ENCODE measurements around the gene LNPEP. TPM values are rescaled to one million over a fixed set of nuclear protein-coding genes. Genes with fewer than 3 reads are reported as not detected.

Gene LNPEP
- total and polyA plus RNA-seq, 4 donors, result 1.9 to 19.7 (median 9.5) TPM

DNA sequence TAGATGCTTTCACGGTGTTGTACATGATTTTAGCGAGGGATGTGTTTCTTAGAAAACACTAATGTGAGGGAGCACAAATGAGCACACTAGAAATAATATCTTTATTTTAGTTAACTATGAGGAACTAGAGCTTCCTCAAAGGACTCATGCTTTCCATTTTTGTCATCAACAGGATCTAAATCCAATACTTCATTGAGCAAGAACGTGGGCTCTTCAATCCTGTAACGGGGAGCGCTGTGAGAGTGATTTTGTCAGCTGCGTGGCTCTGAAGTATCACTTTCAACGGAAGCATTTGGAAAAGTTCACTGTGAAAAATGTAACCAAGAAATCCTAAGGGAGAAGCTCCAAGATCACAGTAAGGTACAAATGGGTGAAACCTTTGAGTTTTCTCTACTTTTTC, 113.3 kb downstream of the LNPEP start (continued):
- no peak for TF ChIP-seq EGR1 (IDR thresholded peaks at IDR 0.05; ENCODE audit: low read depth in 2 of 2)
- TF ChIP-seq, protein P1, sequence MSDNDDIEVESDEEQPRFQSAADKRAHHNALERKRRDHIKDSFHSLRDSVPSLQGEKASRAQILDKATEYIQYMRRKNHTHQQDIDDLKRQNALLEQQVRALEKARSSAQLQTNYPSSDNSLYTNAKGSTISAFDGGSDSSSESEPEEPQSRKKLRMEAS (IDR thresholded peaks at IDR 0.05), result no peak
- no peak for TF ChIP-seq RXRA (IDR thresholded peaks at IDR 0.05)
- TF ChIP-seq RAD21 (IDR thresholded peaks at IDR 0.05), result no peak

DNA sequence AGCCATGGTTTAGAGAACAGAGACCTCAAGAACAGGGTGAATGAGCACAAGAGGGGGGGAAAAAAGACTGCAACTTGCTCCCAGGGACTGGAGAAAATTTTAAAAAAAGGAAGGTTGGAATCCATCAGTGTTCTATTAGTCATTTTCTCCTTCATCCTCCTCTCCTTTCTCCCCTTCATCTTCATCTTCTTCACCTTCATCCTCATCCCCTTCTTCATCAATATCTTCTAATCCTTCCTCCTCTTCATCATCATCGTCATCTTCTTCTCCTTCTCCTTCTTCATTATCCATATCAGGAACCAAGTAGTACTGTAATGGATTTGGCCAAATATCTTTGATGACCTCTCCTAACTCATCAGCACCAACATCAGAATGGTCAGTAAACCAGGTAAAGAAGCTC, 120.4 kb downstream of the LNPEP start:
- Histone ChIP-seq H3K27ac (ENCODE audit: low read depth in 1 of 2, low read length in 2 of 2) (no peak overlapping the region), H3K36me3 (ENCODE audit: control insufficient read depth in 4 of 4, insufficient read depth in 3 of 4, low read depth in 1 of 4, low read length in 3 of 4) (no peaks in the 10 kb centered on the region), H3K9ac (ENCODE audit: low read depth in 1 of 2, low read length in 2 of 2) (no peak overlapping the region), H3K9me3 (ENCODE audit: control insufficient read depth in 4 of 4, low read length in 3 of 4) (peaks cover 0 to 3% (median under 1%) of the 10 kb centered on the region in 4 donors), H3K4me1 (ENCODE audit: control insufficient read depth in 4 of 4, insufficient read depth in 4 of 4, low read length in 3 of 4) (no peaks in the 10 kb centered on the region), H3K4me3 (ENCODE audit: low read depth in 1 of 3, low read length in 3 of 3) (no peak overlapping the region), H3K27me3 (ENCODE audit: control insufficient read depth in 4 of 4, insufficient read depth in 4 of 4, low read length in 3 of 4) (no peaks in the 10 kb centered on the region)
- WGBS, result 78% methylated on average over 1 of the region's 1 CpG
- TF ChIP-seq, protein P2, sequence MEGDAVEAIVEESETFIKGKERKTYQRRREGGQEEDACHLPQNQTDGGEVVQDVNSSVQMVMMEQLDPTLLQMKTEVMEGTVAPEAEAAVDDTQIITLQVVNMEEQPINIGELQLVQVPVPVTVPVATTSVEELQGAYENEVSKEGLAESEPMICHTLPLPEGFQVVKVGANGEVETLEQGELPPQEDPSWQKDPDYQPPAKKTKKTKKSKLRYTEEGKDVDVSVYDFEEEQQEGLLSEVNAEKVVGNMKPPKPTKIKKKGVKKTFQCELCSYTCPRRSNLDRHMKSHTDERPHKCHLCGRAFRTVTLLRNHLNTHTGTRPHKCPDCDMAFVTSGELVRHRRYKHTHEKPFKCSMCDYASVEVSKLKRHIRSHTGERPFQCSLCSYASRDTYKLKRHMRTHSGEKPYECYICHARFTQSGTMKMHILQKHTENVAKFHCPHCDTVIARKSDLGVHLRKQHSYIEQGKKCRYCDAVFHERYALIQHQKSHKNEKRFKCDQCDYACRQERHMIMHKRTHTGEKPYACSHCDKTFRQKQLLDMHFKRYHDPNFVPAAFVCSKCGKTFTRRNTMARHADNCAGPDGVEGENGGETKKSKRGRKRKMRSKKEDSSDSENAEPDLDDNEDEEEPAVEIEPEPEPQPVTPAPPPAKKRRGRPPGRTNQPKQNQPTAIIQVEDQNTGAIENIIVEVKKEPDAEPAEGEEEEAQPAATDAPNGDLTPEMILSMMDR (IDR thresholded peaks at IDR 0.05; ENCODE audit: low read depth, low read length, missing input control), result no peak
- TF ChIP-seq, protein P3, sequence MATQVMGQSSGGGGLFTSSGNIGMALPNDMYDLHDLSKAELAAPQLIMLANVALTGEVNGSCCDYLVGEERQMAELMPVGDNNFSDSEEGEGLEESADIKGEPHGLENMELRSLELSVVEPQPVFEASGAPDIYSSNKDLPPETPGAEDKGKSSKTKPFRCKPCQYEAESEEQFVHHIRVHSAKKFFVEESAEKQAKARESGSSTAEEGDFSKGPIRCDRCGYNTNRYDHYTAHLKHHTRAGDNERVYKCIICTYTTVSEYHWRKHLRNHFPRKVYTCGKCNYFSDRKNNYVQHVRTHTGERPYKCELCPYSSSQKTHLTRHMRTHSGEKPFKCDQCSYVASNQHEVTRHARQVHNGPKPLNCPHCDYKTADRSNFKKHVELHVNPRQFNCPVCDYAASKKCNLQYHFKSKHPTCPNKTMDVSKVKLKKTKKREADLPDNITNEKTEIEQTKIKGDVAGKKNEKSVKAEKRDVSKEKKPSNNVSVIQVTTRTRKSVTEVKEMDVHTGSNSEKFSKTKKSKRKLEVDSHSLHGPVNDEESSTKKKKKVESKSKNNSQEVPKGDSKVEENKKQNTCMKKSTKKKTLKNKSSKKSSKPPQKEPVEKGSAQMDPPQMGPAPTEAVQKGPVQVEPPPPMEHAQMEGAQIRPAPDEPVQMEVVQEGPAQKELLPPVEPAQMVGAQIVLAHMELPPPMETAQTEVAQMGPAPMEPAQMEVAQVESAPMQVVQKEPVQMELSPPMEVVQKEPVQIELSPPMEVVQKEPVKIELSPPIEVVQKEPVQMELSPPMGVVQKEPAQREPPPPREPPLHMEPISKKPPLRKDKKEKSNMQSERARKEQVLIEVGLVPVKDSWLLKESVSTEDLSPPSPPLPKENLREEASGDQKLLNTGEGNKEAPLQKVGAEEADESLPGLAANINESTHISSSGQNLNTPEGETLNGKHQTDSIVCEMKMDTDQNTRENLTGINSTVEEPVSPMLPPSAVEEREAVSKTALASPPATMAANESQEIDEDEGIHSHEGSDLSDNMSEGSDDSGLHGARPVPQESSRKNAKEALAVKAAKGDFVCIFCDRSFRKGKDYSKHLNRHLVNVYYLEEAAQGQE (IDR thresholded peaks at IDR 0.05), result no peak
- TF ChIP-seq, protein P4, sequence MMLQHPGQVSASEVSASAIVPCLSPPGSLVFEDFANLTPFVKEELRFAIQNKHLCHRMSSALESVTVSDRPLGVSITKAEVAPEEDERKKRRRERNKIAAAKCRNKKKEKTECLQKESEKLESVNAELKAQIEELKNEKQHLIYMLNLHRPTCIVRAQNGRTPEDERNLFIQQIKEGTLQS (IDR thresholded peaks at IDR 0.05), result no peak
- TF ChIP-seq, protein P1 (IDR thresholded peaks at IDR 0.05), result no peak
- TF ChIP-seq GABPA (IDR thresholded peaks at IDR 0.05 in 1 of 2, conservative IDR thresholded peaks at IDR 0.05 in 1 of 2), result no peak
- no peak for DNase-seq (ENCODE audit: low spot score)

DNA sequence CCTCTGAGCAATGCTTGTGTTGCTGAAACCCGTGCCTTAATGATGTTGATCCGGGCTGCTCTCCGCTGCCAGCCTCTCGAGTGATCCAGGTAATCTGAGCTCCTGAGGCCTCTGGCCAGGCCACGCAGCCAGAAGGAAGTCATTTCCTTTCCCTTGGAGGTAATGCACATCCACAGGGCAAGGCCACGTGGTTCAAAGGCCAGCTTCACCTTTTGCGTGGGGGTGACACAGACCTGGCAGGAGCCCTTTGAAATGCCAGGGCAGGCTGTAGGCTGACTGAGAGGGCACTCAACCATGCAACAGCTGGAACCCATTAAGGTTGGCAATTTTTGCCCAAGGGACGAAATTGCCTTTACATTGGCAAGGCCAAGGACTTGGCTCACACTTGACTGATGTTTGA, 126.2 kb downstream of the LNPEP start:
- DNase-seq (ENCODE audit: low spot score), result no peak
- 86% methylated on average over 8 of the region's 8 CpGs for WGBS
- H3K27me3 ChIP-seq (ENCODE audit: control insufficient read depth in 4 of 4, insufficient read depth in 4 of 4, low read length in 3 of 4), result no peaks in the 10 kb centered on the region
- no peak overlapping the region for H3K4me3 ChIP-seq (ENCODE audit: low read depth in 1 of 3, low read length in 3 of 3)
- H3K4me1 ChIP-seq (ENCODE audit: control insufficient read depth in 4 of 4, insufficient read depth in 4 of 4, low read length in 3 of 4), result no peaks in the 10 kb centered on the region
- H3K9ac ChIP-seq (ENCODE audit: low read depth in 1 of 2, low read length in 2 of 2), result no peak overlapping the region
- no peak overlapping the region for H3K27ac ChIP-seq (ENCODE audit: low read depth in 1 of 2, low read length in 2 of 2)
- no peaks in the 10 kb centered on the region for H3K36me3 ChIP-seq (ENCODE audit: control insufficient read depth in 4 of 4, insufficient read depth in 3 of 4, low read depth in 1 of 4, low read length in 3 of 4)
- peaks cover 0 to 3% (median under 1%) of the 10 kb centered on the region in 4 donors for H3K9me3 ChIP-seq (ENCODE audit: control insufficient read depth in 4 of 4, low read length in 3 of 4)
- TF ChIP-seq, protein P2 (IDR thresholded peaks at IDR 0.05; ENCODE audit: low read depth, low read length, missing input control), result no peak
- no peak for TF ChIP-seq YY1 (IDR thresholded peaks at IDR 0.05)
- no peak for TF ChIP-seq FOXA1 (IDR thresholded peaks at IDR 0.05)
- TF ChIP-seq, protein P5, sequence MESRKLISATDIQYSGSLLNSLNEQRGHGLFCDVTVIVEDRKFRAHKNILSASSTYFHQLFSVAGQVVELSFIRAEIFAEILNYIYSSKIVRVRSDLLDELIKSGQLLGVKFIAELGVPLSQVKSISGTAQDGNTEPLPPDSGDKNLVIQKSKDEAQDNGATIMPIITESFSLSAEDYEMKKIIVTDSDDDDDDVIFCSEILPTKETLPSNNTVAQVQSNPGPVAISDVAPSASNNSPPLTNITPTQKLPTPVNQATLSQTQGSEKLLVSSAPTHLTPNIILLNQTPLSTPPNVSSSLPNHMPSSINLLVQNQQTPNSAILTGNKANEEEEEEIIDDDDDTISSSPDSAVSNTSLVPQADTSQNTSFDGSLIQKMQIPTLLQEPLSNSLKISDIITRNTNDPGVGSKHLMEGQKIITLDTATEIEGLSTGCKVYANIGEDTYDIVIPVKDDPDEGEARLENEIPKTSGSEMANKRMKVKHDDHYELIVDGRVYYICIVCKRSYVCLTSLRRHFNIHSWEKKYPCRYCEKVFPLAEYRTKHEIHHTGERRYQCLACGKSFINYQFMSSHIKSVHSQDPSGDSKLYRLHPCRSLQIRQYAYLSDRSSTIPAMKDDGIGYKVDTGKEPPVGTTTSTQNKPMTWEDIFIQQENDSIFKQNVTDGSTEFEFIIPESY (IDR thresholded peaks at IDR 0.05), result no peak
- no peak for TF ChIP-seq HNF4G (IDR thresholded peaks at IDR 0.05)
- TF ChIP-seq, protein P3 (IDR thresholded peaks at IDR 0.05), result no peak
- TF ChIP-seq RXRA (IDR thresholded peaks at IDR 0.05), result no peak
- TF ChIP-seq, protein P1 (IDR thresholded peaks at IDR 0.05), result no peak
- TF ChIP-seq FOXA2 (IDR thresholded peaks at IDR 0.05), result no peak
- TF ChIP-seq SP1 (IDR thresholded peaks at IDR 0.05), result no peak
- no peak for TF ChIP-seq HNF4A (conservative IDR thresholded peaks at IDR 0.05)

All from liver (tissue), 9 donors.